Ascending aorta (tissue), 2 donors: ENCODE results near the gene UBE3B. TPM values are rescaled to one million over a fixed set of nuclear protein-coding genes. Genes with fewer than 3 reads are reported as not detected.

ENCODE experiments used
- DNase-seq, 2 donors: peaks; one replicate each; pipeline ENCODE4 v3.0.0-alpha.2; 2019; ENCODE audit warnings: low spot score in 2 of 2
- H3K27ac ChIP-seq, 2 donors: fragments of 200-600 bp; sonication (generic); one replicate each; pipeline ENCODE4 v1.5.1; 2016 to 2017; ENCODE audit warnings: mild to moderate bottlenecking in 1 of 2
- H3K27me3 ChIP-seq: fragments of 200-600 bp; sonication (generic); one replicate; pipeline ENCODE4 v1.5.1; 2017
- H3K36me3 ChIP-seq, 2 donors: fragments of 200-600 bp; sonication (generic); one replicate each; pipeline ENCODE4 v1.5.1; 2016
- H3K4me1 ChIP-seq, 2 donors: fragments of 200-600 bp; sonication (generic); one replicate each; pipeline ENCODE4 v1.5.1; 2016 to 2017; ENCODE audit warnings: mild to moderate bottlenecking in 1 of 2
- H3K4me3 ChIP-seq, 2 donors: fragments of 200-600 bp; sonication (generic); one replicate each; pipeline ENCODE4 v1.5.1; 2016 to 2017; ENCODE audit warnings: mild to moderate bottlenecking in 1 of 2
- H3K9me3 ChIP-seq, 2 donors: fragments of 200-600 bp; sonication (generic); one replicate each; pipeline ENCODE4 v1.5.1; 2016
- intact Hi-C: fragments of 100-400 bp; cut with DNase I; formaldehyde crosslinking; loops from one replicate; pipeline ENCODE4 v1.15.1; 2023
- total RNA-seq: library from RNA; depleted of rRNA; stranded (reverse); fragments of >200 nt; gene quantifications from one replicate; pipeline ENCODE4 v1.1.0, GENCODE V29; 2016
- TF ChIP-seq, protein P1 (sequence below), 3 experiments: fragments of 200-600 bp in 2 of 3; fragments of 450-650 bp in 1 of 3; sonication (generic) in 2 of 3; IDR thresholded peaks; one replicate each; pipeline ENCODE4 v1.5.1; 2016 to 2019; ENCODE audit warnings: antibody characterized with exemption in 3 of 3, mild to moderate bottlenecking in 1 of 3, moderate library complexity in 1 of 3

UBE3B gene
- total RNA-seq, 1 donor from 2014 or later = 19.1 TPM

- Histone ChIP-seq H3K9me3 (no peaks in the 10 kb centered on the region), H3K4me1 (no peaks in the 10 kb centered on the region), H3K27ac (no peak overlapping the region), H3K27me3 (no peaks in the 10 kb centered on the region), H3K4me3 (no peak overlapping the region), H3K36me3 (peaks cover 80 to 95% of the 10 kb centered on the region in 2 donors)
- intact Hi-C loops = no loop called here
- no peak for DNase-seq
- TF ChIP-seq, protein P1, sequence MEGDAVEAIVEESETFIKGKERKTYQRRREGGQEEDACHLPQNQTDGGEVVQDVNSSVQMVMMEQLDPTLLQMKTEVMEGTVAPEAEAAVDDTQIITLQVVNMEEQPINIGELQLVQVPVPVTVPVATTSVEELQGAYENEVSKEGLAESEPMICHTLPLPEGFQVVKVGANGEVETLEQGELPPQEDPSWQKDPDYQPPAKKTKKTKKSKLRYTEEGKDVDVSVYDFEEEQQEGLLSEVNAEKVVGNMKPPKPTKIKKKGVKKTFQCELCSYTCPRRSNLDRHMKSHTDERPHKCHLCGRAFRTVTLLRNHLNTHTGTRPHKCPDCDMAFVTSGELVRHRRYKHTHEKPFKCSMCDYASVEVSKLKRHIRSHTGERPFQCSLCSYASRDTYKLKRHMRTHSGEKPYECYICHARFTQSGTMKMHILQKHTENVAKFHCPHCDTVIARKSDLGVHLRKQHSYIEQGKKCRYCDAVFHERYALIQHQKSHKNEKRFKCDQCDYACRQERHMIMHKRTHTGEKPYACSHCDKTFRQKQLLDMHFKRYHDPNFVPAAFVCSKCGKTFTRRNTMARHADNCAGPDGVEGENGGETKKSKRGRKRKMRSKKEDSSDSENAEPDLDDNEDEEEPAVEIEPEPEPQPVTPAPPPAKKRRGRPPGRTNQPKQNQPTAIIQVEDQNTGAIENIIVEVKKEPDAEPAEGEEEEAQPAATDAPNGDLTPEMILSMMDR (IDR thresholded peaks at IDR 0.05) = no peak
Measured at GRCh38 chr12:109497675-109498074, 20.2 kb downstream of the UBE3B start.

GRCh38 chr12:109500406-109501185 lies 23.2 kb downstream of the UBE3B start:
- intact Hi-C loops = no loop called here
- TF ChIP-seq, protein P1 (IDR thresholded peaks at IDR 0.05) = no peak
- Histone ChIP-seq H3K27me3 (no peaks in the 10 kb centered on the region), H3K27ac (no peak overlapping the region), H3K36me3 (peaks cover 83 to 98% of the 10 kb centered on the region in 2 donors), H3K4me1 (no peaks in the 10 kb centered on the region), H3K9me3 (no peaks in the 10 kb centered on the region), H3K4me3 (no peak overlapping the region)
- DNase-seq = no peak

GRCh38 chr12:109501299-109501698 lies 23.9 kb downstream of the UBE3B start:
- no peak overlapping the region for H3K27ac ChIP-seq
- H3K27me3 ChIP-seq = no peaks in the 10 kb centered on the region
- TF ChIP-seq, protein P1 (IDR thresholded peaks at IDR 0.05) = no peak
- no peak for DNase-seq
- intact Hi-C loops = no loop called here
- no peaks in the 10 kb centered on the region for H3K4me1 ChIP-seq
- no peaks in the 10 kb centered on the region for H3K9me3 ChIP-seq
- peaks cover 86 to 98% of the 10 kb centered on the region in 2 donors for H3K36me3 ChIP-seq
- no peak overlapping the region for H3K4me3 ChIP-seq

DNA sequence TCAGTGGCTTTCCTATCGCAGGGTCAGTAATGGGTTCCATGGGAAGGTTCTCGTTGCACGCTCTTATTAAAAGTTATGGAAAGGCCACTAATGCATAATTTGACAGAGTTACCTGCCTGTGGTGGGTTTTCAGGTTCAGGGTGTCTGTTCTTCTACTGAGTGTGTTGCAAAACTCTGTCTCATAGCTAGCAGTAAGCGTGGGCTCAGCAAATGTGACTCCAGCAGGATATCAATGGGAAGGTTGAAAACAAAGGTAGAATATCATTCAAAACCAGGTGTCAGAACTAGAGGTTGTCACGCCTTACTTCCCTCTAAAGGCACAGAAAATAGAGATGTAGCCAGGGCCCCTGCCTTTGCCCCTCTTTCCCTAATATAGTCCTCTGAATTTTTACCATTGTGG lies 24.9 kb downstream of the UBE3B start:
- H3K36me3 ChIP-seq = peaks cover 93 to 100% of the 10 kb centered on the region in 2 donors
- TF ChIP-seq, protein P1 (IDR thresholded peaks at IDR 0.05) = no peak
- intact Hi-C loops = no loop called here

DNA sequence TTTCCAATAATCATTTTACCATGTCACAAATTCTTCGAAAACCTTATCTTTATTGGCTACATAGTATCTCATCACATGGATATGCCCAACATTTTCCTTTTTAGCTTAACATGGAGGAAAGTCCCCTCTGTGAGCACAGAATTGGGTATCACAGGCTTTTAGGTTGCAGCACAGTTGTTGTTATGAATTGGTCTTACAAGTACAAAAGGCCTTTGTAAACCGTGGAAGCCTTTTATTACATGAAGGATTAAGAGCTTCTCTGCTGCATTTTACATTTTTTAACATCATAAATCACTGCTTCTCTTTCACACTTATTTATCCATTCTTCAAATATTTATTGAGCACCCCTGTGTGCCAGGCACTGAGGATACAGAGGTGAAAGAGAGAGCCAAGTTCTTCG lies 26.2 kb downstream of the UBE3B start:
- no peaks in the 10 kb centered on the region for H3K9me3 ChIP-seq
- H3K27ac ChIP-seq = no peak overlapping the region
- peaks cover 92 to 99% of the 10 kb centered on the region in 2 donors for H3K36me3 ChIP-seq
- intact Hi-C loops = no loop called here
- TF ChIP-seq, protein P1 (IDR thresholded peaks at IDR 0.05) = no peak
- DNase-seq = no peak
- no peaks in the 10 kb centered on the region for H3K27me3 ChIP-seq
- H3K4me3 ChIP-seq = no peak overlapping the region
- H3K4me1 ChIP-seq = no peaks in the 10 kb centered on the region

More for the DNA sequence above, 24.9 kb downstream of the UBE3B start:
- no peaks in the 10 kb centered on the region for H3K27me3 ChIP-seq
- no peaks in the 10 kb centered on the region for H3K9me3 ChIP-seq
- H3K4me3 ChIP-seq = no peak overlapping the region
- H3K27ac ChIP-seq = no peak overlapping the region
- no peaks in the 10 kb centered on the region for H3K4me1 ChIP-seq
- no peak for DNase-seq
